CD4-positive, alpha-beta T cell (primary cell): ENCODE results near the gene SEPTIN8. TPM values are rescaled to one million over a fixed set of nuclear protein-coding genes. Genes with fewer than 3 reads are reported as not detected.
A peak's percentile ranks its signal among the peaks of the same experiment; 100 is the strongest.

ENCODE experiments used
- ATAC-seq: fragments of 200-7000 bp; cut with Tn5 transposase; one replicate; pipeline ENCODE4 v1.10.0; 2022; ENCODE audit warnings: mild to moderate bottlenecking; ENCODE audit not compliant: poor library complexity
- CTCF ChIA-PET: fragments of 350-600 bp; sonication (Branson Sonifier 250); formaldehyde crosslinking; loops from one replicate; lab custom pipeline; 2021; ENCODE audit warnings: antibody characterized with exemption, inconsistent platforms; lab: Charles Lee
- POLR2A ChIA-PET: fragments of 350-600 bp; sonication (Branson Sonifier 250); formaldehyde crosslinking; loops from one replicate; lab custom pipeline; 2021; ENCODE audit warnings: antibody characterized with exemption, inconsistent platforms; lab: Charles Lee
- DNase-seq, 14 experiments: peaks; one replicate each; pipeline ENCODE4 v3.0.0-alpha.2; 2013 to 2020; ENCODE audit warnings: mixed read lengths in 2 of 14
- H3K27ac ChIP-seq, 2 donors: one replicate each; pipeline versions ENCODE4 v1.5.1 to v1.7.0; 2013; ENCODE audit warnings: low read length in 2 of 2, low read depth in 1 of 2, mild to moderate bottlenecking in 1 of 2
- H3K27me3 ChIP-seq, 2 experiments: 1 replicate in 1 of 2; 2 replicates in 1 of 2; pipeline versions ENCODE4 v1.6.1 to v1.7.0; 2013; ENCODE audit warnings: low read length in 2 of 2, control low read depth in 1 of 2, mild to moderate bottlenecking in 1 of 2, moderate library complexity in 1 of 2; ENCODE audit not compliant: insufficient read depth in 2 of 2, control insufficient read depth in 1 of 2
- H3K36me3 ChIP-seq: one replicate; pipeline ENCODE4 v1.6.1; 2013; ENCODE audit warnings: low read length, control low read depth; ENCODE audit not compliant: insufficient read depth
- H3K4me1 ChIP-seq: one replicate; pipeline ENCODE4 v1.6.1; 2013; ENCODE audit warnings: low read length, control low read depth; ENCODE audit not compliant: insufficient read depth
- H3K4me3 ChIP-seq: one replicate; pipeline ENCODE4 v1.5.1; 2013; ENCODE audit warnings: mild to moderate bottlenecking, low read length, moderate library complexity
- H3K9me3 ChIP-seq, 2 experiments: 1 replicate in 1 of 2; 2 replicates in 1 of 2; pipeline versions ENCODE4 v1.6.1 to v1.7.0; 2013; ENCODE audit warnings: low read length in 2 of 2, mild to moderate bottlenecking in 2 of 2, control low read depth in 1 of 2, moderate library complexity in 1 of 2; ENCODE audit not compliant: control insufficient read depth in 1 of 2, insufficient read depth in 1 of 2
- H3K27ac Mint-ChIP-seq: one replicate; pipeline ENCODE4 v1.8.0; 2020; ENCODE audit warnings: mixed read lengths
- H3K27me3 Mint-ChIP-seq: one replicate; pipeline ENCODE4 v1.8.0; 2021; ENCODE audit warnings: mixed read lengths
- H3K36me3 Mint-ChIP-seq: one replicate; pipeline ENCODE4 v1.8.0; 2021; ENCODE audit warnings: low read depth, mixed read lengths
- H3K4me1 Mint-ChIP-seq: one replicate; pipeline ENCODE4 v1.8.0; 2021; ENCODE audit warnings: low read depth, mixed read lengths
- H3K4me3 Mint-ChIP-seq: one replicate; pipeline ENCODE4 v1.8.0; 2020; ENCODE audit warnings: mild to moderate bottlenecking, mixed read lengths
- H3K9me3 Mint-ChIP-seq: one replicate; pipeline ENCODE4 v1.8.0; 2020; ENCODE audit warnings: mixed read lengths
- CTCF ChIP-seq: fragments of 200-600 bp; IDR thresholded peaks from one replicate; pipeline ENCODE4 v1.8.0; 2022; ENCODE audit warnings: antibody characterized with exemption, mild to moderate bottlenecking
- intact Hi-C, 2 experiments: fragments of 100-400 bp; cut with DNase I in 1 of 2; cut with micrococcal nuclease in 1 of 2; formaldehyde crosslinking; loops; one replicate each; pipeline versions ENCODE4 v1.15.1 to v1.9.0; 2023 to 2025; cut with DNase I, micrococcal nuclease
- total RNA-seq, 174 experiments: library from RNA in 2 of 174; stranded (reverse) in 2 of 174; gene quantifications; one replicate each; pipeline ENCODE4 v1.2.3 and lab custom pipeline; 2021 to 2026

SEPTIN8 gene
- total RNA-seq, 2 experiments from 2014 or later: 4.4 to 5.3 TPM

- peak; percentile 42 for ATAC-seq
- peaks cover 58% of the 10 kb centered on the region for H3K27me3 Mint-ChIP-seq
- H3K4me3 Mint-ChIP-seq: peak within 1 kb of the TSS; percentile 88
- ChIA-PET CTCF (interaction anchor here (0.9 kb wide), 1 partner anchor 11 kb away, joined by 3 read pairs; no protein-coding TSS in a partner anchor), POLR2A (interaction anchor here (1.0 to 1.6 kb wide), 3 partner anchors 17 to 256 kb away, joined by 4 to 6 read pairs (median 5); partner anchors contain the start of genes KIF3A and RAD50)
- intact Hi-C loops: no loop called here
- H3K4me1 Mint-ChIP-seq: peaks cover 16% of the 10 kb centered on the region
- peaks cover 16% of the 10 kb centered on the region for H3K4me1 ChIP-seq
- peak within 1 kb of the TSS; percentile 26 for H3K4me3 ChIP-seq
- H3K9me3 Mint-ChIP-seq: no peaks in the 10 kb centered on the region
- H3K9me3 ChIP-seq: no peaks in the 10 kb centered on the region
- peaks cover 23 to 47% of the 10 kb centered on the region in 2 experiments for H3K27me3 ChIP-seq
- TF ChIP-seq CTCF: no peak
- DNase-seq: peak in 2 of 14 experiments; percentile 31 to 32
- H3K27ac Mint-ChIP-seq: no peak within 1 kb of the TSS
- no peaks in the 10 kb centered on the region for H3K36me3 ChIP-seq
- no peaks in the 10 kb centered on the region for H3K36me3 Mint-ChIP-seq
- H3K27ac ChIP-seq: no peak within 1 kb of the TSS
Observed at GRCh38 chr5:132812781-132813598, 36.0 kb upstream of the SEPTIN8 start, which contains the start of gene SOWAHA. SOWAHA (plus strand) TSS chr5:132813302; CDS start chr5:132813622, 320 bp downstream.

- no peak overlapping the region for H3K27ac Mint-ChIP-seq
- Histone ChIP-seq H3K4me1 (peaks cover 16% of the 10 kb centered on the region), H3K27ac (no peak overlapping the region), H3K27me3 (peaks cover 23 to 47% of the 10 kb centered on the region in 2 experiments), H3K36me3 (no peaks in the 10 kb centered on the region), H3K4me3 (no peak overlapping the region), H3K9me3 (no peaks in the 10 kb centered on the region)
- intact Hi-C loops: no loop called here
- POLR2A ChIA-PET: no interaction called here
- peaks cover 63% of the 10 kb centered on the region for H3K27me3 Mint-ChIP-seq
- peaks cover 16% of the 10 kb centered on the region for H3K4me1 Mint-ChIP-seq
- ATAC-seq: no peak
- DNase-seq: peak in 1 of 14 experiments; percentile 19
- CTCF ChIA-PET: interaction anchor here (1.8 kb wide), 1 partner anchor 8 kb away, joined by 7 read pairs; no protein-coding TSS in a partner anchor
- H3K9me3 Mint-ChIP-seq: no peaks in the 10 kb centered on the region
- TF ChIP-seq CTCF: no peak
- H3K36me3 Mint-ChIP-seq: no peaks in the 10 kb centered on the region
- H3K4me3 Mint-ChIP-seq: peak overlapping the region; percentile 88
Observed at GRCh38 chr5:132812123-132812765, 35.2 kb upstream of the SEPTIN8 start.

GRCh38 chr5:132810605-132811004 lies 33.6 kb upstream of the SEPTIN8 start:
- H3K27me3 ChIP-seq: peaks cover 23 to 47% of the 10 kb centered on the region in 2 experiments
- no peak for ATAC-seq

More at GRCh38 chr5:132810605-132811004, 33.6 kb upstream of the SEPTIN8 start:
- Histone ChIP-seq H3K27ac (no peak overlapping the region), H3K4me1 (peaks cover 16% of the 10 kb centered on the region), H3K36me3 (no peaks in the 10 kb centered on the region), H3K9me3 (no peaks in the 10 kb centered on the region), H3K4me3 (no peak overlapping the region)
- peaks cover 69% of the 10 kb centered on the region for H3K27me3 Mint-ChIP-seq
- no peak overlapping the region for H3K4me3 Mint-ChIP-seq
- peaks cover 16% of the 10 kb centered on the region for H3K4me1 Mint-ChIP-seq
- POLR2A ChIA-PET: no interaction called here
- no peaks in the 10 kb centered on the region for H3K9me3 Mint-ChIP-seq
- CTCF ChIA-PET: interaction anchor here (0.7 to 1.8 kb wide), 3 partner anchors 10 to 1848 kb away, joined by 3 to 7 read pairs (median 3); partner anchors contain the start of gene KIF3A
- intact Hi-C loops: no loop called here
- no peak for DNase-seq
- no peak for TF ChIP-seq CTCF
- no peaks in the 10 kb centered on the region for H3K36me3 Mint-ChIP-seq
- H3K27ac Mint-ChIP-seq: no peak overlapping the region
